GM19025 (cell line): ENCODE measurements around the gene PCDHB6.
"Not testable (repeated sequence)": the region's sequence is repeated elsewhere in the genome, so short reads cannot be mapped to it uniquely, and the experiment has no call there.

Experiments used
- ATAC-seq: cut with Tn5 transposase; IDR thresholded peaks from one replicate; pipeline ENCODE4 v1.9.1; 2021; ENCODE audit warnings: mild to moderate bottlenecking, low read depth, moderate library complexity; ENCODE audit not compliant: unreplicated experiment

The PCDHB6 gene

DNA sequence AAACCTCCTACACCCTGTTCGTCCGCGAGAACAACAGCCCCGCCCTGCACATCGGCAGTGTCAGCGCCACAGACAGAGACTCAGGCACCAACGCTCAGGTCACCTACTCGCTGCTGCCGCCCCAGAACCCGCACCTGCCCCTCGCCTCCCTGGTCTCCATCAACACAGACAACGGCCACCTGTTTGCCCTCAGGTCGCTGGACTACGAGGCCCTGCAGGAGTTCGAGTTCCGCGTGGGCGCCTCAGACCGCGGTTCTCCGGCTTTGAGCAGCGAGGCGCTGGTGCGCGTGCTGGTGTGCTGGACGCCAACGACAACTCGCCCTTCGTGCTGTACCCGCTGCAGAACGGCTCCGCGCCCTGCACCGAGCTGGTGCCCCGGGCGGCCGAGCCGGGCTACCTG, 7.5 kb downstream of the PCDHB6 start:
- not testable (repeated sequence) for ATAC-seq

DNA sequence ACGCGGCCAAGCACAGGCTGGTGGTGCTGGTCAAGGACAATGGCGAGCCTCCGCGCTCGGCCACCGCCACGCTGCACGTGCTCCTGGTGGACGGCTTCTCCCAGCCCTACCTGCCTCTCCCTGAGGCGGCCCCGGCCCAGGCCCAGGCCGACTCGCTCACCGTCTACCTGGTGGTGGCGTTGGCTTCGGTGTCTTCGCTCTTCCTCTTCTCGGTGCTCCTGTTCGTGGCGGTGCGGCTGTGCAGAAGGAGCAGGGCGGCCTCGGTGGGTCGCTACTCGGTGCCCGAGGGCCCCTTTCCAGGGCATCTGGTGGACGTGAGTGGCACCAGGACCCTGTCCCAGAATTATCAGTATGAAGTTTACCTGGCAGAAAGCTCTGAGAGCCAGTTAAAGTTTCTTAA, 8.0 kb downstream of the PCDHB6 start:
- not testable (repeated sequence) for ATAC-seq

DNA sequence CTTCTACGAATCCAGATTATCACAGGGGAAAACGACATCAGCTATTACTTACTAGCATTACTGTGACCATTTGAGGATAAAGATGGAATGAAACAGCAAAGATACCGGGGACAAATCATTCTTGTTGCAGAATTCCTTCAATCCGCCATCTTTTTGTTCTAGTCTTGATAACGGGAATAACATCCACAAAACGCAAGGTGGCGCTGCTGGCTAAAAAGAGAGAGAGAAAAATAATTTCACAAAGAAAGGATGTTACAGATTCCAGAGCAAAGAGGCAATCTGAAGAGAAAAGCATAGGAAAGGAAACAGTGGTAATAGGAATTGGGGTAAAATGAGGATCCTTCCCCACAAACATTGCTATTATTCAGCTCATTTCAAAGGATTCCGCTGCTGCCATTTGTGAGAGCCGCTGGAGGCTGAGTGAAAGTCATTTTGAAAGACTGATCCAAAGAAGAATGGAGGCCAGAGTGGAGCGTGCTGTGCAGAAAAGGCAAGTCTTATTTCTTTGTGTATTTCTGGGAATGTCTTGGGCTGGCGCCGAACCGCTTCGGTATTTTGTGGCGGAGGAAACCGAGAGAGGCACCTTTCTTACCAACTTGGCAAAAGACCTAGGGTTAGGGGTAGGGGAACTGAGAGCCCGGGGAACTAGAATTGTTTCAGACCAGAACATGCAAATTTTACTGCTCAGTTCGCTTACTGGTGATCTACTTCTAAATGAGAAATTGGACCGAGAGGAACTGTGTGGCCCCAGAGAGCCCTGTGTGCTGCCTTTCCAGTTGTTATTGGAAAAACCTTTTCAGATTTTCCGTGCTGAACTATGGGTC, 22.7 kb downstream of the PCDHB6 start, which contains the start of gene PCDHB7:
TSS of gene PCDHB7 (plus strand) at position 264 of the 824 bp plus-strand sequence. CDS start at position 456, 192 bp downstream.
- ATAC-seq = no peak

DNA sequence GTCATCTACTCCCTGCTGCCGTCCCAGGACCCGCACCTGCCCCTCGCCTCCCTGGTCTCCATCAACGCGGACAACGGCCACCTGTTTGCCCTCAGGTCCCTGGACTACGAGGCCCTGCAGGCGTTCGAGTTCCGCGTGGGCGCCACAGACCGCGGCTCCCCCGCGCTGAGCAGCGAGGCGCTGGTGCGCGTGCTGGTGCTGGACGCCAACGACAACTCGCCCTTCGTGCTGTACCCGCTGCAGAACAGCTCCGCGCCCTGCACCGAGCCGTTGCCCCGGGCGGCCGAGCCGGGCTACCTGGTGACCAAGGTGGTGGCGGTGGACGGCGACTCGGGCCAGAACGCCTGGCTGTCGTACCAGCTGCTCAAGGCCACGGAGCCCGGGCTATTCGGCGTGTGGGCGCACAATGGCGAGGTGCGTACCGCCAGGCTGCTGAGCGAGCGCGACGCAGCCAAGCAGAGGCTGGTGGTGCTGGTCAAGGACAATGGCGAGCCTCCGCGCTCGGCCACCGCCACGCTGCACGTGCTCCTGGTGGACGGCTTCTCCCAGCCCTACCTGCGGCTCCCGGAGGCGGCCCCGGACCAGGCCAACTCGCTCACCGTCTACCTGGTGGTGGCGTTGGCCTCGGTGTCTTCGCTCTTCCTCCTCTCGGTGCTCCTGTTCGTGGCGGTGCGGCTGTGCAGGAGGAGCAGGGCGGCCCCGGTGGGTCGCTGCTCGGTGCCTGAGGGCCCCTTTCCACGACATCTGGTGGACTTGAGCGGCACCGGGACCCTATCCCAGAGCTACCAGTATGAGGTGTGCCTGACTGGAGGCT, 24.6 kb downstream of the PCDHB6 start:
- not testable (repeated sequence) for ATAC-seq

DNA sequence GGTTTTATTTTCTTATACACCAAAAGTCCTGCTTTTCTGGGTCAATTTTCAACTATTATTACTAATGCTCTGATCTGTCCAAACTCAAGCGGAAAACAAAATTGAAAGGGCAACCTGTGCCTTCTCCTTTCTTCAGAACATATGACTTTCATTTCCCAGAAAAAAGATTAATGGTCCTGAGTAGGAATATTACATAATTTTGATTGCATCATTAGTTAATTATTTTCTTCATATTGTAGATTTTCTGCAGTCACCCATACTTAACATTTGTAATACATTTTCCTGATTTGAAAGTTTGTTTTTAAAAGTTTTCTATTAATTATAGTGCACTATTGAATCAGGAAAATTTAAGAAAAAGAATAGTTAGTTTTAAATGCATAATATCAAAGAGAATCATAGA, 26.1 kb downstream of the PCDHB6 start:
- no peak for ATAC-seq

DNA sequence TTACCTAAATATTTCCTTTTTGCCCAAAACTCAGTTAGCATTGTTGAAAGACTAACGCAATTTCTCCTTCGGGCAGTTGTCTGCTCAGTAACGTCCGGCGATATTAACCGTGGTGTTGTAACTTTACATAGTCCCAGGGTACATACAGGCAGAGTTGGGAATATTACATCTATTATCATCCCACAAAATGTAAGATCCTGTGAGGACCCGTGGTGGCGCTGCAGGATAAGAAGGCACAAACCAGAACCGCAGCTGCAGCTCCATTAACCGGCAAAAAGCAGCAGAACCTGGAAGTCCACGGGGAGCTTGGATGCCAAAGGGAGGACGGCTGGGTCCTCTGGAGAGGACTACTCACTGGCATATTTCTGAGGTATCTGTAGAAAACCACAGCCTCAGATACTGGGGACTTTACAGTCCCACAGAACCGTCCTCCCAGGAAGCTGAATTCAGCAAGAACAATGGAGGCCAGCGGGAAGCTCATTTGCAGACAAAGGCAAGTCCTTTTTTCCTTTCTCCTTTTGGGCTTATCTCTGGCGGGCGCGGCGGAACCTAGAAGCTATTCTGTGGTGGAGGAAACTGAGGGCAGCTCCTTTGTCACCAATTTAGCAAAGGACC, 27.8 kb downstream of the PCDHB6 start, which contains the start of gene PCDHB8:
TSS of gene PCDHB8 (plus strand) at position 214 of the 615 bp plus-strand sequence. CDS start at position 459, 245 bp downstream.
- ATAC-seq = not testable (repeated sequence)

DNA sequence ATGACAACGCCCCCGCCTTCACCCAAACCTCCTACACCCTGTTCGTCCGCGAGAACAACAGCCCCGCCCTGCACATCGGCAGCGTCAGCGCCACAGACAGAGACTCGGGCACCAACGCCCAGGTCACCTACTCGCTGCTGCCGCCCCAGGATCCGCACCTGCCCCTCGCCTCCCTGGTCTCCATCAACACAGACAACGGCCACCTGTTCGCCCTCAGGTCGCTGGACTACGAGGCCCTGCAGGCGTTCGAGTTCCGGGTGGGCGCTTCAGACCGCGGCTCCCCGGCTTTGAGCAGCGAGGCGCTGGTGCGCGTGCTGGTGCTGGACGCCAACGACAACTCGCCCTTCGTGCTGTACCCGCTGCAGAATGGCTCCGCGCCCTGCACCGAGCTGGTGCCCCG, 29.5 kb downstream of the PCDHB6 start:
- ATAC-seq = not testable (repeated sequence)

DNA sequence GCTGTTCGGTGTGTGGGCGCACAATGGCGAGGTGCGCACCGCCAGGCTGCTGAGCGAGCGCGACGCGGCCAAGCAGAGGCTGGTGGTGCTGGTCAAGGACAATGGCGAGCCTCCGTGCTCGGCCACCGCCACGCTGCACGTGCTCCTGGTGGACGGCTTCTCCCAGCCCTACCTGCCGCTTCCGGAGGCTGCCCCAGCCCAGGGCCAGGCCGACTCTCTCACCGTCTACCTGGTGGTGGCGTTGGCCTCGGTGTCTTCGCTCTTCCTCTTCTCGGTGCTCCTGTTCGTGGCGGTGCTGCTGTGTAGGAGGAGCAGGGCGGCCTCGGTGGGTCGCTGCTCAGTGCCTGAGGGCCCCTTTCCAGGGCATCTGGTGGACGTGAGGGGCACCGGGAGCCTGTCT, 30.0 kb downstream of the PCDHB6 start:
- not testable (repeated sequence) for ATAC-seq

DNA sequence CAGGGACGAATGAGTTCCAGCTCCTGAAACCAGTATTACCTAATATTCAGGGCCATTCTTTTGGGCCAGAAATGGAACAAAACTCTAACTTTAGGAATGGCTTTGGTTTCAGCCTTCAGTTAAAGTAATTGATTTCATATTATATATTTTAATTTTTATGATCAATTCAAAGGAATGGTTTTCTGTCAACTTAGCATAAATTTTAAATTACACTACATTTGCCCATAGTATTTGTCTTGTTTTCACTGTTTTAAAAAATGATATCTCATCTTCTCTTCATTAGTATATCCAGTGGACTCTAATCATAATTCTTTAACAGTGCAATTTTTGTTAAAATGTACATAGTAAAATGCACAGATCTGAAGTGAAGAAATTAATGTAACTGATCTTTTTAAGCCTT, 30.5 kb downstream of the PCDHB6 start:
- no peak for ATAC-seq

DNA sequence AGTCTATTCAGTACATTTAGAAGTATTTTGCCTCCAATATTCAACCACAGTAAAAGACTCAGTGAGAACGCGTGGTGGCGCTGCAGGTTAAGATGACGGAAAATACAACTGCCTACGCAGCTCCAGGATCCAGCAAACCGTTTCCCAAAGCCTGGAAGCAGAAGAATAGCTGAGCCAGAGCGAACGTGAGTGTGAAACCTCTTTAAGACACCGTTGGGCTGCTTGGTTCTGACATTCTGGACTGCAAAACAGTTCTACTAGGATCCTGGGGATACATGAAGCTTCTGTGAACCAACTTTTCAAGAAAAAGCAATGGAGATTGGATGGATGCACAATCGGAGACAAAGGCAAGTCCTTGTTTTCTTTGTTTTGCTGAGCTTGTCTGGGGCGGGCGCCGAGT, 32.4 kb downstream of the PCDHB6 start, which contains the start of gene PCDHB16:
TSS of gene PCDHB16 (plus strand) at position 140 of the 400 bp plus-strand sequence. CDS start at position 313, 173 bp downstream.
- no peak for ATAC-seq

DNA sequence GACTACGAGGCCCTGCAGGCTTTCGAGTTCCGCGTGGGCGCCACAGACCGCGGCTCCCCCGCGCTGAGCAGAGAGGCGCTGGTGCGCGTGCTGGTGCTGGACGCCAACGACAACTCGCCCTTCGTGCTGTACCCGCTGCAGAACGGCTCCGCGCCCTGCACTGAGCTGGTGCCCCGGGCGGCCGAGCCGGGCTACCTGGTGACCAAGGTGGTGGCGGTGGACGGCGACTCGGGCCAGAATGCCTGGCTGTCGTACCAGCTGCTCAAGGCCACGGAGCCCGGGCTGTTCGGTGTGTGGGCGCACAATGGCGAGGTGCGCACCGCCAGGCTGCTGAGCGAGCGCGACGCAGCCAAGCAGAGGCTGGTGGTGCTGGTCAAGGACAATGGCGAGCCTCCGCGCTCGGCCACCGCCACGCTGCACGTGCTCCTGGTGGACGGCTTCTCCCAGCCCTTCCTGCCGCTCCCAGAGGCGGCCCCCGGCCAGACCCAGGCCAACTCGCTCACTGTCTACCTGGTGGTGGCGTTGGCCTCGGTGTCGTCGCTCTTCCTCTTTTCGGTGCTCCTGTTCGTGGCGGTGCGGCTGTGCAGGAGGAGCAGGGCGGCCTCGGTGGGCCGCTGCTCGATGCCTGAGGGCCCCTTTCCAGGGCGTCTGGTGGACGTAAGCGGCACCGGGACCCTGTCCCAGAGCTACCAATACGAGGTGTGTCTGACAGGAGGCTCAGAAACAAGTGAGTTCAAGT, 34.4 kb downstream of the PCDHB6 start:
- ATAC-seq = not testable (repeated sequence)

DNA sequence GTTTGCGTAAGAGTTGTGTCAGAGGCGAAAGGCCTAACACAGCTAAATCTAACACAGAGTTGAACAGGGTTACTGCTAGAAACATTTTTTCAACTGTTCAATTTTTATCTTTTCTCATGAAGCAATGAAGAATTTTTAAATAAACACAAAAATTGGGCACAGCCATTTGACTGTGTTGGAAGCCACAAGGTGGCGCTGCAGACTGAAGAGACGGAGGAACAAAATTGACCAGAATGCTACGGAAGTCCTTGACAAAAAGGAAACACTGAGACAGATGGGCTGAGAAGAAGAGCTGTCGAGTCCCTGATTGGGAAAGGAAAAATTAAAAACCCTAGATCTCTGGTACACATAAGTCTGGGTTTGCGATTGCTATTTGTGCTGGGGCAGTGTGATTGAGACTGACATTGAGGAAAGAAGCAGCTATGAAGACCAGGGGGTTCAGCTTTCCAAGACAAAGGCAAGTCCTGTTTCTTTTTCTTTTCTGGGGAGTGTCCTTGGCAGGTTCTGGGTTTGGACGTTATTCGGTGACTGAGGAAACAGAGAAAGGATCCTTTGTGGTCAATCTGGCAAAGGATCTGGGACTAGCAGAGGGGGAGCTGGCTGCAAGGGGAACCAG, 37.1 kb downstream of the PCDHB6 start, which contains the start of gene PCDHB9:
TSS of gene PCDHB9 (plus strand) at position 265 of the 616 bp plus-strand sequence. CDS start at position 423, 158 bp downstream.
- no peak for ATAC-seq

DNA sequence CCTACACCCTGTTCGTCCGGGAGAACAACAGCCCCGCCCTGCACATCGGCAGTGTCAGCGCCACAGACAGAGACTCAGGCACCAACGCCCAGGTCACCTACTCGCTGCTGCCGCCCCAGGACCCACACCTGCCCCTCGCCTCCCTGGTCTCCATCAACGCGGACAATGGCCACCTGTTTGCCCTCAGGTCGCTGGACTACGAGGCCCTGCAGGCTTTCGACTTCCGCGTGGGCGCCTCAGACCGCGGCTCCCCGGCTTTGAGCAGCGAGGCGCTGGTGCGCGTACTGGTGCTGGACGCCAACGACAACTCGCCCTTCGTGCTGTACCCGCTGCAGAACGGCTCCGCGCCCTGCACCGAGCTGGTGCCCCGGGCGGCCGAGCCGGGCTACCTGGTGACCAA, 38.8 kb downstream of the PCDHB6 start:
- not testable (repeated sequence) for ATAC-seq

DNA sequence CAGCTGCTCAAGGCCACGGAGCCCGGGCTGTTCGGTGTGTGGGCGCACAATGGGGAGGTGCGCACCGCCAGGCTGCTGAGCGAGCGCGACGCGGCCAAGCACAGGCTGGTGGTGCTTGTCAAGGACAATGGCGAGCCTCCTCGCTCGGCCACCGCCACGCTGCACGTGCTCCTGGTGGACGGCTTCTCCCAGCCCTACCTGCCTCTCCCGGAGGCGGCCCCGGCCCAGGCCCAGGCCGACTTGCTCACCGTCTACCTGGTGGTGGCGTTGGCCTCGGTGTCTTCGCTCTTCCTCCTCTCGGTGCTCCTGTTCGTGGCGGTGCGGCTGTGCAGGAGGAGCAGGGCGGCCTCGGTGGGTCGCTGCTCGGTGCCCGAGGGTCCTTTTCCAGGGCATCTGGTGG, 39.3 kb downstream of the PCDHB6 start:
- not testable (repeated sequence) for ATAC-seq

DNA sequence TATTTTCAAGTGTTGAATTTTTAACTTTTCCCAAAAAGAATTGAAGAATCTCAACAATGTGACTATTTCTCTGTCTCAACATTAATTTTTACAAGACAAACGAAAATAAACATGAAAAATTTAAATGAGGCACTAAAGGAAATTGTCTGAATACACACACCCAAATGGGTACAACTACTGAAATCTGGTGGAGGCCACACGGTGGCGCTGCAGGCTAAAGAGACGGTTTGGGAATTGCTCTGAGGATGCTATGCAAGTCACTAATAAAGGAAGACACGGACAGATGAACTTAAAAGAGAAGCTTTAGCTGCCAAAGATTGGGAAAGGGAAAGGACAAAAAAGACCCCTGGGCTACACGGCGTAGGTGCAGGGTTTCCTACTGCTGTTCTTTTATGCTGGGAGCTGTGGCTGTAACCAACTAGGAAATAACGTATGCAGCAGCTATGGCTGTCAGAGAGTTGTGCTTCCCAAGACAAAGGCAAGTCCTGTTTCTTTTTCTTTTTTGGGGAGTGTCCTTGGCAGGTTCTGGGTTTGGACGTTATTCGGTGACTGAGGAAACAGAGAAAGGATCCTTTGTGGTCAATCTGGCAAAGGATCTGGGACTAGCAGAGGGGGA, 42.4 kb downstream of the PCDHB6 start, which contains the start of gene PCDHB10:
TSS of gene PCDHB10 (plus strand) at position 244 of the 616 bp plus-strand sequence. CDS start at position 444, 200 bp downstream.
- ATAC-seq = no peak

DNA sequence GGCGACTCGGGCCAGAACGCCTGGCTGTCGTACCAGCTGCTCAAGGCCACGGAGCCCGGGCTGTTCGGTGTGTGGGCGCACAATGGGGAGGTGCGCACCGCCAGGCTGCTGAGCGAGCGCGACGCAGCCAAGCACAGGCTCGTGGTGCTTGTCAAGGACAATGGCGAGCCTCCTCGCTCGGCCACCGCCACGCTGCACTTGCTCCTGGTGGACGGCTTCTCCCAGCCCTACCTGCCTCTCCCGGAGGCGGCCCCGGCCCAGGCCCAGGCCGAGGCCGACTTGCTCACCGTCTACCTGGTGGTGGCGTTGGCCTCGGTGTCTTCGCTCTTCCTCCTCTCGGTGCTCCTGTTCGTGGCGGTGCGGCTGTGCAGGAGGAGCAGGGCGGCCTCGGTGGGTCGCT, 44.5 kb downstream of the PCDHB6 start:
- ATAC-seq = not testable (repeated sequence)

DNA sequence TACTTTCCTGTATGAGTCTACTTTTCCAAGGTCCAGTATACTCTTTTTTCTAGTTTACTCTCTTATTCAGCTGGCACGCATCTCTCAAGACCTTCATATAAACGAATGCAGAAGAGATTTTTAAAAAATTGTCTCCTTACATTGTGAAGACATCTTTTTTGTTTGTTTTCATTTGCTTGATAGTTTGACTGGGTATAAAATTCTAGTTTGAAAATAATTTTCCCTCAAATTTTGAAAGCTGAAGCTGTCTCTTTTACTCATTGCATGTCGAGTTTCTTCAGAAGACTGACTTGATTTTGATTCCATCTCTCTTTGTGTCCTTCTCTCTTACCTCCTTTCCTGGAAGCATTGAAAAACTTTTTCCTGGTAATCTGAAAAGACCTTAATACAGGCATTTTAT, 46.5 kb downstream of the PCDHB6 start:
- ATAC-seq = no peak

DNA sequence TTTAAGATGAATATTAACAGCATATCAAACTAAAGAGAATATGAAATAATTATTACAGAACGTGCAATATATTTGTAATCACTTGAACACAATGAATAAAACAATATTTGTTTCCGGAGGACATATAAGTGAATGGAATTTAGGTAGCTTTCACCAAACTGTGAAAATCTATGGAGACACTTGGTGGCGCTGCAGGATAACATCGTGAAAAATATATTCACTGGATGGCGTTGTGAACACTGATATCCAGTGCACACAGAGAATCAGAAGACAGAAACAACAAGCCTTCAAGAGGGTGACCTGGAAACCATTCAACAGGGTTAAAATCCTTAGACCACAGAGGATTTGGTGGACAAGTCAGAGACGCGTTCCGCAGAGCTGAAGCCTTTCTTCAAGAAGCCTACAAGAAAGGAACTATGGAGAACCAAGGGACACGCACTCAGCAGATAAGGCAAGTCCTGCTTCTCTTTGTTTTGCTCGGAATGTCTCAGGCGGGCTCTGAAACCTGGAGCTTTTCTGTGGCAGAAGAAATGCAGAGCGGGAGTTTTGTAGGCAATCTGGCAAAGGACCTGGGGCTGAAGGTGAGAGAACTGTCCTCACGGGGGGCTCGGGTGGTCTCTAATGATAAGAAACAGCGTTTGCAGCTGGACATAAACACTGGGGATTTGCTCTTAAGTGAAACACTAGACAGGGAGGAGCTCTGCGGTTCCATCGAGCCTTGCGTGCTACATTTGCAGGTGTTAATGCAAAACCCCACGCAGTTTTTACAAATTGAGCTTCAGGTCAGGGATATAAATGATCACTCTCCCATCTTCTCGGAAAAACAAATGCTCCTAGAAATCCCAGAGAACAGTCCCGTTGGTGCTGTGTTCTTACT, 49.7 kb downstream of the PCDHB6 start, which contains the start of gene PCDHB11:
TSS of gene PCDHB11 (plus strand) at position 269 of the 877 bp plus-strand sequence. CDS start at position 417, 148 bp downstream.
- ATAC-seq = no peak
